ENCODE results near the gene SLC44A2.
A peak's percentile ranks its signal among the peaks of the same experiment; 100 is the strongest.

GRCh38 chr19:10691883-10692282 lies 66.5 kb downstream of the SLC44A2 start:
- TF ChIP-seq MYC (IDR thresholded peaks at IDR 0.05; ENCODE audit: low read depth, low read length) (no peak), POLR2A (IDR thresholded peaks at IDR 0.05; ENCODE audit: extremely low read depth, insufficient read length) (peak; percentile 21)
